K562 (cell line): ENCODE data around the gene POLR3H. TPM values are rescaled to one million over a fixed set of nuclear protein-coding genes. Genes with fewer than 3 reads are reported as not detected.
A peak's percentile ranks its signal among the peaks of the same experiment; 100 is the strongest.

Source experiments
- ATAC-seq: fragments of 200-7000 bp; cut with Tn5 transposase; 3 replicates; pipeline ENCODE4 v1.9.1; 2020; ENCODE audit warnings: moderate library complexity
- BruUV-seq: library from RNA; stranded (reverse); fragments of 400-500 nt; replicated peaks from 2 replicates; lab custom pipeline; 2021; lab: Mats Ljungman, UMichigan
- CTCF ChIA-PET: fragments of 300-600 bp; formaldehyde crosslinking; extraction: SDS; loops from one replicate; lab custom pipeline; 2021; ENCODE audit warnings: low intra/inter-chr PET ratio; lab: Yijun Ruan, JAX
- POLR2A ChIA-PET: fragments of 300-600, 350-650 bp; sonication (Branson Sonifier 250); formaldehyde crosslinking; extraction: SDS; loops from one replicate; lab custom pipeline; 2021; ENCODE audit warnings: antibody characterized with exemption, inconsistent platforms; lab: Yijun Ruan, JAX
- DNase-seq, 4 experiments: peaks; one replicate each; pipeline versions ENCODE4 v3.0.0 to v3.0.0-alpha.2; 2011 to 2018; ENCODE audit warnings: low spot score in 3 of 4, mixed read lengths in 3 of 4; ENCODE audit errors: extremely low read depth in 1 of 4
- FAIRE-seq: peaks from 2 replicates; lab custom pipeline; 2011; peaks lifted over from hg19 to GRCh38; lab: Jason Lieb, UNC
- H2AFZ ChIP-seq: 2 replicates; pipeline ENCODE4 v1.6.0; 2011; ENCODE audit warnings: low read depth, low read length, control low read depth, inconsistent platforms
- H3K27ac ChIP-seq: fragments of 200-600 bp; 3 replicates; pipeline ENCODE4 v1.8.0; 2011; ENCODE audit warnings: low read depth, mild to moderate bottlenecking, control low read depth, inconsistent platforms, low read length, moderate library complexity, mixed read lengths; ENCODE audit errors: extremely low read depth
- H3K27me3 ChIP-seq, 2 experiments: fragments of 300-600 bp in 1 of 2; 2 replicates in 1 of 2; 3 replicates in 1 of 2; pipeline versions ENCODE4 v1.6.0 to v1.8.0; 2011; ENCODE audit warnings: inconsistent platforms in 2 of 2, low read length in 2 of 2, mild to moderate bottlenecking in 1 of 2, mixed read lengths in 1 of 2, moderate library complexity in 1 of 2; ENCODE audit not compliant: control insufficient read depth in 2 of 2, insufficient read depth in 2 of 2
- H3K36me3 ChIP-seq: fragments of 300-600 bp; 3 replicates; pipeline ENCODE4 v1.8.0; 2011; ENCODE audit warnings: mild to moderate bottlenecking, low read length, inconsistent platforms; ENCODE audit not compliant: control insufficient read depth, insufficient read depth
- H3K4me1 ChIP-seq, 2 experiments: fragments of 200-600 bp in 1 of 2; replicated peaks in 1 of 2; 2 replicates in 1 of 2; 3 replicates in 1 of 2; pipeline versions ENCODE4 v1.5.1 to v1.8.0; 2011; ENCODE audit warnings: inconsistent platforms in 2 of 2, low read length in 2 of 2, mild to moderate bottlenecking in 1 of 2, mixed read lengths in 1 of 2, moderate library complexity in 1 of 2; ENCODE audit not compliant: control insufficient read depth in 2 of 2, insufficient read depth in 2 of 2
- H3K4me2 ChIP-seq: 2 replicates; pipeline ENCODE4 v1.6.1; 2011; ENCODE audit warnings: low read length, control low read depth, inconsistent platforms, mixed read lengths; ENCODE audit not compliant: insufficient read depth
- H3K4me3 ChIP-seq: fragments of 200-600 bp; sonication (generic), shearing (Covaris generic); 2 replicates; pipeline ENCODE4 v1.5.1; 2016; ENCODE audit warnings: control low read depth, inconsistent platforms
- H3K79me2 ChIP-seq: fragments of 200-600 bp; 3 replicates; pipeline ENCODE4 v1.8.0; 2011; ENCODE audit warnings: low read length, inconsistent platforms; ENCODE audit not compliant: control insufficient read depth, insufficient read depth
- H3K9ac ChIP-seq, 2 experiments: 2 replicates each; pipeline versions ENCODE4 v1.6.0 to v1.6.1; 2011; ENCODE audit warnings: low read depth in 2 of 2, low read length in 2 of 2, control low read depth in 1 of 2, inconsistent platforms in 1 of 2, mild to moderate bottlenecking in 1 of 2, mixed read lengths in 1 of 2; ENCODE audit not compliant: insufficient read depth in 1 of 2
- H3K9me1 ChIP-seq: one replicate; pipeline ENCODE4 v1.6.0; 2011; ENCODE audit warnings: inconsistent platforms, mild to moderate bottlenecking, low read length, moderate library complexity; ENCODE audit not compliant: control insufficient read depth, insufficient read depth
- H3K9me3 ChIP-seq: replicated peaks from 2 replicates; pipeline ENCODE4 v1.5.1; 2011; ENCODE audit warnings: low read depth, low read length, inconsistent platforms; ENCODE audit not compliant: control insufficient read depth, insufficient read depth
- H4K20me1 ChIP-seq: replicated peaks from 2 replicates; pipeline ENCODE4 v1.6.1; 2011; ENCODE audit warnings: low read length, inconsistent platforms, mixed read lengths; ENCODE audit not compliant: control insufficient read depth, insufficient read depth
- BRD9 ChIP-seq: fragments of 450-650 bp; IDR thresholded peaks from 2 replicates; pipeline ENCODE4 v1.6.1; 2018; ENCODE audit warnings: low read depth; ENCODE audit not compliant: partially characterized antibody
- FOSL1 ChIP-seq: fragments of 200-800 bp; sonication (Bioruptor generic); conservative IDR thresholded peaks from 2 replicates; pipeline ENCODE4 v1.6.1; 2016; ENCODE audit warnings: missing genetic modification characterization, missing compliant biosample characterization
- HNRNPLL ChIP-seq: fragments of 200-400 bp; formaldehyde crosslinking; IDR thresholded peaks from 2 replicates; pipeline ENCODE4 v1.6.1; 2017; ENCODE audit warnings: low read length, low read depth, mild to moderate bottlenecking; ENCODE audit not compliant: poor library complexity, severe bottlenecking
- KDM5B ChIP-seq: fragments of 200-600 bp; sonication (generic); IDR thresholded peaks from 2 replicates; pipeline ENCODE4 v1.6.1; 2012; ENCODE audit warnings: low read depth, mild to moderate bottlenecking, moderate library complexity, low read length, control low read depth, inconsistent platforms; ENCODE audit not compliant: insufficient replicate concordance
- WGBS: fragments of 100-300 bp; shearing (Covaris generic); methylation state at CpG from one replicate; pipeline ENCODE4 v1.1.6; 2016; ENCODE audit warnings: low coverage, mixed read lengths; ENCODE audit not compliant: insufficient coverage; ENCODE audit errors: missing lambda C conversion rate; 5-methylcytosine and 5-hydroxymethylcytosine counted together
- in situ Hi-C: fragments of 300-500 bp; cut with MboI; formaldehyde crosslinking; loops from 4 replicates; pipeline ENCODE4 v1.15.0; 2018; ENCODE audit warnings: inconsistent platforms, mixed read lengths
- intact Hi-C: fragments of 100-400 bp; cut with micrococcal nuclease; formaldehyde crosslinking; loops from 2 replicates; pipeline ENCODE4 v1.14.2; 2022
- polyA plus RNA-seq, 8 experiments: library from polyadenylated mRNA; depleted of rRNA in 4 of 8; stranded (reverse) in 5 of 8; unstranded in 3 of 8; fragments of >200 nt; fragmentation: Nextera tagmentation in 2 of 8; fragmentation: Illumina TruSeq in 1 of 8; extraction: Ambion mirVana in 2 of 8; extraction: Trizol in 1 of 8; gene quantifications; 2 replicates each; pipeline versions ENCODE4 v1.2.1 to v1.2.3, GENCODE V29; 2011 to 2014; ENCODE audit warnings: inconsistent platforms in 1 of 8, missing spikeins in 1 of 8
- total RNA-seq, 7 experiments: library from RNA; depleted of rRNA in 6 of 7; stranded (reverse); fragments of >200 nt in 6 of 7; fragmentation: Illumina TruSeq in 2 of 7; extraction: Trizol in 2 of 7; gene quantifications; 2 replicates each; pipeline versions ENCODE4 v1.2.1 to v1.2.3, GENCODE V29; 2011 to 2021; ENCODE audit warnings: low replicate concordance in 1 of 7
- TF ChIP-seq, protein P1 (sequence below): sonication (generic); formaldehyde crosslinking; IDR thresholded peaks from 2 replicates; pipeline ENCODE4 v1.8.1; 2023; ENCODE audit warnings: mild to moderate bottlenecking, missing genetic modification reagents

POLR3H gene
- total and polyA plus RNA-seq, 9 of the 15 experiments (the other 6 are each of a cell fraction or from before 2014, with no cell fraction given) = 5.3 to 48.4 (median 22.2) TPM

DNA sequence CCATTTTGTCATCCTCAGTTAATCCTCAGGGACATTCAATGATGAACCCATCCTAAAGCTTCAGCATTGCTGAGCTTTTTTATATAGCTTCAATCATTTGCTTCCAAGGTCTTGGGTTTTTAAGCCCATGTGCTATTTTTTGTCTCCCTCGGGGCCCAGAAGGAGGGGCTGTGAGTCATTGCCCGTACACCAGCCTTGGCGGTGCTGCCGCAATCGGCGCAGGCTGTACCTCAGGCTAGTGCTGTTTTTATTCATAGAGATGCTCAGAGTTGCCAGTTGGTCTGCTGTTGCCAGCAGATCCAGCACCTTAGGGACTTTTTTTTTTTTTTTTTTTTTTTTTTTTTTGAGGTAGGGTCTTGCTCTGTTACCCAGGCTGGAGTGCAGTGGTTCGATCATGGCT, 39.9 kb downstream of the POLR3H start:
- Histone ChIP-seq H3K4me2 (no peak overlapping the region), H3K9me1 (no peaks in the 10 kb centered on the region), H3K79me2 (peaks cover 37% of the 10 kb centered on the region; the same call in 2 of the 3 replicates), H3K4me1 (peaks cover 0 to 14% of the 10 kb centered on the region in 2 experiments; a peak in 4 of 5 replicates), H3K9ac (no peak overlapping the region), H3K27me3 (no peaks in the 10 kb centered on the region), H3K27ac (no peak overlapping the region), H3K36me3 (peaks cover 73% of the 10 kb centered on the region; the same call in 2 of the 3 replicates), H3K4me3 (no peak overlapping the region), H4K20me1 (0 out of 2 replicates have a peak, but pooled peaks cover 4% of the 10 kb centered on the region), H3K9me3 (no peaks in the 10 kb centered on the region), H2AFZ (no peak overlapping the region)
- ChIA-PET POLR2A (interaction anchor here (1.8 kb wide), 1 partner anchor 59 kb away, joined by 4 read pairs; no protein-coding TSS in a partner anchor), CTCF (no interaction called here)
- no peak for ATAC-seq
- FAIRE-seq = no peak
- no TSS peak for BruUV-seq
- 94% methylated on average over 5 of the region's 7 CpGs for WGBS
- in situ Hi-C loops = no loop called here
- intact Hi-C loops = no loop called here
- no peak for DNase-seq
- TF ChIP-seq FOSL1 (tag) (peak; percentile 34; the same call in 1 of the 2 replicates), KDM5B (no peak), HNRNPLL (peak; percentile 29), BRD9 (no peak)
- TF ChIP-seq, protein P1, sequence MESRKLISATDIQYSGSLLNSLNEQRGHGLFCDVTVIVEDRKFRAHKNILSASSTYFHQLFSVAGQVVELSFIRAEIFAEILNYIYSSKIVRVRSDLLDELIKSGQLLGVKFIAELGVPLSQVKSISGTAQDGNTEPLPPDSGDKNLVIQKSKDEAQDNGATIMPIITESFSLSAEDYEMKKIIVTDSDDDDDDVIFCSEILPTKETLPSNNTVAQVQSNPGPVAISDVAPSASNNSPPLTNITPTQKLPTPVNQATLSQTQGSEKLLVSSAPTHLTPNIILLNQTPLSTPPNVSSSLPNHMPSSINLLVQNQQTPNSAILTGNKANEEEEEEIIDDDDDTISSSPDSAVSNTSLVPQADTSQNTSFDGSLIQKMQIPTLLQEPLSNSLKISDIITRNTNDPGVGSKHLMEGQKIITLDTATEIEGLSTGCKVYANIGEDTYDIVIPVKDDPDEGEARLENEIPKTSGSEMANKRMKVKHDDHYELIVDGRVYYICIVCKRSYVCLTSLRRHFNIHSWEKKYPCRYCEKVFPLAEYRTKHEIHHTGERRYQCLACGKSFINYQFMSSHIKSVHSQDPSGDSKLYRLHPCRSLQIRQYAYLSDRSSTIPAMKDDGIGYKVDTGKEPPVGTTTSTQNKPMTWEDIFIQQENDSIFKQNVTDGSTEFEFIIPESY (CRISPR knock-in tag) = peak; percentile 83
